Testis (tissue), 2 donors: ENCODE measurements around the gene PEAK3.

Experiments used
- POLR2A ChIP-seq: fragments of 450-650 bp; IDR thresholded peaks from one replicate; pipeline ENCODE4 v1.6.1; 2017; ENCODE audit warnings: antibody characterized with exemption, mild to moderate bottlenecking, moderate library complexity
- TF ChIP-seq, protein P1 (sequence below), 3 experiments: fragments of 450-650 bp in 2 of 3; fragments of 200-600 bp in 1 of 3; sonication (generic) in 1 of 3; IDR thresholded peaks; one replicate each; pipeline ENCODE4 v1.5.1; 2016 to 2019; ENCODE audit warnings: antibody characterized with exemption in 3 of 3, mild to moderate bottlenecking in 2 of 3, moderate library complexity in 1 of 3

DNA sequence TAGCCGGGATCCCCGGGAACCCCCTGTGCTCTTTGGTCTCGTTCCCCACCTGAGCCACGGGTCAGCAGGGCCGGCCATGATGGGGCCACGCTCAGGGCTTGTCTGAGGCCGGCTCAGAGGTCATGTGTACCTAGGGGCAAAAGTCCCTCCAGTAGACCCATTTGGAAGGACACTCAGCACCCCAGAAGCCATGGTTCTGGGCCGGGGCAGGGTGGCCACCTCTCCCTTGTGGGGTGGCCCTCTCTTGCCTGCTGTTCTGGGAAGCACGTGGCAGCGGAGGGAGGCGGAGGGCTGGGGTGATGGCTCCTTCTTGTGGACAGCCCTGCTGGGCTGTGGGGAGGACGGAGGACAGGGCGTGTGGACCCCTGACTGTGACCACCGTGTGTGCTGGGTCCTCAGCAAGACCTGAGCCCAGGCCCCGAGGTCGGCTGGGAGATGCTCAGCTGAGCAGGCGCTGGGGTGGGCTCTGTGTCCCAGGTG lies 6.4 kb upstream of the PEAK3 start:
- TF ChIP-seq POLR2A: no peak
- TF ChIP-seq, protein P1, sequence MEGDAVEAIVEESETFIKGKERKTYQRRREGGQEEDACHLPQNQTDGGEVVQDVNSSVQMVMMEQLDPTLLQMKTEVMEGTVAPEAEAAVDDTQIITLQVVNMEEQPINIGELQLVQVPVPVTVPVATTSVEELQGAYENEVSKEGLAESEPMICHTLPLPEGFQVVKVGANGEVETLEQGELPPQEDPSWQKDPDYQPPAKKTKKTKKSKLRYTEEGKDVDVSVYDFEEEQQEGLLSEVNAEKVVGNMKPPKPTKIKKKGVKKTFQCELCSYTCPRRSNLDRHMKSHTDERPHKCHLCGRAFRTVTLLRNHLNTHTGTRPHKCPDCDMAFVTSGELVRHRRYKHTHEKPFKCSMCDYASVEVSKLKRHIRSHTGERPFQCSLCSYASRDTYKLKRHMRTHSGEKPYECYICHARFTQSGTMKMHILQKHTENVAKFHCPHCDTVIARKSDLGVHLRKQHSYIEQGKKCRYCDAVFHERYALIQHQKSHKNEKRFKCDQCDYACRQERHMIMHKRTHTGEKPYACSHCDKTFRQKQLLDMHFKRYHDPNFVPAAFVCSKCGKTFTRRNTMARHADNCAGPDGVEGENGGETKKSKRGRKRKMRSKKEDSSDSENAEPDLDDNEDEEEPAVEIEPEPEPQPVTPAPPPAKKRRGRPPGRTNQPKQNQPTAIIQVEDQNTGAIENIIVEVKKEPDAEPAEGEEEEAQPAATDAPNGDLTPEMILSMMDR (IDR thresholded peaks at IDR 0.05): no peak
